Measurements from ENCODE around the gene HEXIM2. TPM values are rescaled to one million over a fixed set of nuclear protein-coding genes. Genes with fewer than 3 reads are reported as not detected.
"Not testable (repeated sequence)": the region's sequence is repeated elsewhere in the genome, so short reads cannot be mapped to it uniquely, and the experiment has no call there.

HEXIM2 gene
- total RNA-seq, 2 experiments from 2014 or later = 1.3 to 1.5 TPM

DNA sequence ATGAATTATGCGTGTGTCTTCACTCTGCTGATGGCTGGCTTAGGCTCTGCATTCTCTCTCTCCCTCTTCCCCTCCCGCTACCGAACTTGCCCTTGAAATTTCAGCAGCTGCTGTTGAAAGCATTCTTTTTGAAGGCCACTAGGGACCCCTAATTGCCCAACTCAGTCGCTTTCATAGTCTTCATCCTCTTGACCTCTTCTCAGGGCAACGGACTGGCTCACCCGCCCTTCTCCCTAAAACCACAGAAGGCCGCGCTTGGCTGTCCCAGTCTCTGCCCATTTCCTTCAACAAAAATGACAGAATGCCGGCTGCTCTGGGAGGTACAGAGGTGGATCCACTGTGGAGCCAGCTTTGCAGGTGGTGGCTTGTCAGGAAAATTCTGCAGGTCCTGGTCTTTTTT, 39.0 kb downstream of the HEXIM2 start:
- H3K27me3 Mint-ChIP-seq = no peaks in the 10 kb centered on the region
- intact Hi-C loops (cut with DNase I, micrococcal nuclease) = no loop called here
- H3K27ac Mint-ChIP-seq = no peak overlapping the region
- ATAC-seq (ENCODE audit: poor library complexity) = no peak
- H3K4me3 Mint-ChIP-seq = no peak overlapping the region
- peaks cover 3% of the 10 kb centered on the region for H3K4me1 Mint-ChIP-seq (ENCODE audit: low read depth)
- Histone ChIP-seq H3K4me1 (ENCODE audit: insufficient read depth, low read length) (peaks cover 8% of the 10 kb centered on the region), H3K27ac (ENCODE audit: low read depth in 1 of 2, low read length in 2 of 2) (no peak overlapping the region), H3K36me3 (ENCODE audit: insufficient read depth, low read length) (no peaks in the 10 kb centered on the region), H3K4me3 (ENCODE audit: low read length) (no peak overlapping the region), H3K9me3 (ENCODE audit: control insufficient read depth in 1 of 2, insufficient read depth in 1 of 2, low read length in 2 of 2) (no peaks in the 10 kb centered on the region), H3K27me3 (ENCODE audit: control insufficient read depth in 1 of 2, insufficient read depth in 2 of 2, low read length in 2 of 2) (no peaks in the 10 kb centered on the region)
- POLR2A ChIA-PET = interaction anchor here (1.6 kb wide), 1 partner anchor 52 kb away, joined by 7 read pairs; the partner anchor contains the start of gene HEXIM1
- CTCF ChIA-PET = interaction anchor here (1.4 to 6.4 kb wide), 3 partner anchors 49 to 65 kb away, joined by 3 to 79 read pairs (median 21); partner anchors contain the start of genes ACBD4 and HEXIM1
- H3K9me3 Mint-ChIP-seq = no peaks in the 10 kb centered on the region
- peaks cover 5% of the 10 kb centered on the region for H3K36me3 Mint-ChIP-seq (ENCODE audit: low read depth)
- TF ChIP-seq, protein P1, sequence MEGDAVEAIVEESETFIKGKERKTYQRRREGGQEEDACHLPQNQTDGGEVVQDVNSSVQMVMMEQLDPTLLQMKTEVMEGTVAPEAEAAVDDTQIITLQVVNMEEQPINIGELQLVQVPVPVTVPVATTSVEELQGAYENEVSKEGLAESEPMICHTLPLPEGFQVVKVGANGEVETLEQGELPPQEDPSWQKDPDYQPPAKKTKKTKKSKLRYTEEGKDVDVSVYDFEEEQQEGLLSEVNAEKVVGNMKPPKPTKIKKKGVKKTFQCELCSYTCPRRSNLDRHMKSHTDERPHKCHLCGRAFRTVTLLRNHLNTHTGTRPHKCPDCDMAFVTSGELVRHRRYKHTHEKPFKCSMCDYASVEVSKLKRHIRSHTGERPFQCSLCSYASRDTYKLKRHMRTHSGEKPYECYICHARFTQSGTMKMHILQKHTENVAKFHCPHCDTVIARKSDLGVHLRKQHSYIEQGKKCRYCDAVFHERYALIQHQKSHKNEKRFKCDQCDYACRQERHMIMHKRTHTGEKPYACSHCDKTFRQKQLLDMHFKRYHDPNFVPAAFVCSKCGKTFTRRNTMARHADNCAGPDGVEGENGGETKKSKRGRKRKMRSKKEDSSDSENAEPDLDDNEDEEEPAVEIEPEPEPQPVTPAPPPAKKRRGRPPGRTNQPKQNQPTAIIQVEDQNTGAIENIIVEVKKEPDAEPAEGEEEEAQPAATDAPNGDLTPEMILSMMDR (IDR thresholded peaks at IDR 0.05) = no peak
- DNase-seq = no peak

DNA sequence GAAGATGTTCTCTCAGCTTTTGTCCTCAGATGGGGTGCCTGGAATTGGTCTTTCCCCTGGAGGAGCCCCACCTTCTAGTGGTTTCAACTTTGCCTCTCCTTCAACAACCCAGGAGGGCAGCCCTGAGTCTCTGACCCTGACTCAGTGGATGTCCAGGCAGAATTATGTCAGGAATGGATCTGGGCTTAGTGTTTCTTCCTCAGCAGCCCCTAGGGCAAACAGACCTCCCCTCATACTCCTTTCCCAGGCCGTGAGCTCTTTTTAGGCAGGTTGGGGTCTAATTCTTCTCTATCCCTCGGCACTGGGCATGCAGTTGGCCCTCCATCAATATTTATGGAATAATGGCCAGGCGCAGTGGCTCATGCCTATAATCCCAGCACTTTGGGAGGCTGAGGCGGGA, 39.8 kb downstream of the HEXIM2 start:
- TF ChIP-seq, protein P1 (IDR thresholded peaks at IDR 0.05) = no peak
- no peak overlapping the region for H3K4me3 ChIP-seq (ENCODE audit: low read length)
- no peaks in the 10 kb centered on the region for H3K9me3 ChIP-seq (ENCODE audit: control insufficient read depth in 1 of 2, insufficient read depth in 1 of 2, low read length in 2 of 2)
- H3K27ac ChIP-seq (ENCODE audit: low read depth in 1 of 2, low read length in 2 of 2) = no peak overlapping the region
- no peaks in the 10 kb centered on the region for H3K27me3 Mint-ChIP-seq
- DNase-seq (no peak), ATAC-seq (ENCODE audit: poor library complexity) (no peak)
- intact Hi-C loops (cut with DNase I, micrococcal nuclease) = no loop called here
- CTCF ChIA-PET = interaction anchor here (1.4 to 2.7 kb wide), 2 partner anchors 49 to 66 kb away, joined by 3 to 21 read pairs; partner anchors contain the start of gene ACBD4
- peaks cover 8% of the 10 kb centered on the region for H3K4me1 ChIP-seq (ENCODE audit: insufficient read depth, low read length)
- H3K27me3 ChIP-seq (ENCODE audit: control insufficient read depth in 1 of 2, insufficient read depth in 2 of 2, low read length in 2 of 2) = no peaks in the 10 kb centered on the region
- peaks cover 5% of the 10 kb centered on the region for H3K36me3 Mint-ChIP-seq (ENCODE audit: low read depth)
- H3K9me3 Mint-ChIP-seq = no peaks in the 10 kb centered on the region
- peaks cover 3% of the 10 kb centered on the region for H3K4me1 Mint-ChIP-seq (ENCODE audit: low read depth)
- POLR2A ChIA-PET = interaction anchor here (1.6 kb wide), 1 partner anchor 53 kb away, joined by 7 read pairs; the partner anchor contains the start of gene HEXIM1
- H3K4me3 Mint-ChIP-seq = no peak overlapping the region
- no peaks in the 10 kb centered on the region for H3K36me3 ChIP-seq (ENCODE audit: insufficient read depth, low read length)
- H3K27ac Mint-ChIP-seq = no peak overlapping the region

DNA sequence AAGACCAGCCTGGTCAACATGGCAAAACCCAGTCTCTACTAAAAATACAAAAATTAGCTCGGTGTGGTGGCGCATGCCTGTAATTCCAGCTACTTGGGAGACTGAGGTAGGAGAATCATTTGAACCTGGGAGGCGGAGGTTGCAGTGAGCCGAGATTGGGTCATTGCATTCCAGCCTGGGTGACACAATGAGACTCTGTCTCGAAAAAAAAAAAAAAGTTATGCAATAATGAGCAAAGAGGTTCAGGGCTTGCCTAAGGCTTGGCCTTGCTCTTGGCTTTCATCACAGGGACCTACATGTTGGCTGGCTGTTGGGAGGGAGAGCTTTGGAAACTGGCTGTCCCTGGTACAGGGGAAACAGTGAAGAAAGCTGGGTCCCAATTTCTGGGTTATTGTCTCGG, 40.2 kb downstream of the HEXIM2 start:
- H3K36me3 Mint-ChIP-seq (ENCODE audit: low read depth); ATAC-seq (ENCODE audit: poor library complexity); H3K9me3 Mint-ChIP-seq; H3K27me3 Mint-ChIP-seq; H3K36me3 ChIP-seq (ENCODE audit: insufficient read depth, low read length); H3K9me3 ChIP-seq (ENCODE audit: control insufficient read depth in 1 of 2, insufficient read depth in 1 of 2, low read length in 2 of 2); intact Hi-C loops (cut with DNase I, micrococcal nuclease); H3K4me1 Mint-ChIP-seq (ENCODE audit: low read depth); H3K4me1 ChIP-seq (ENCODE audit: insufficient read depth, low read length); H3K4me3 Mint-ChIP-seq; H3K27me3 ChIP-seq (ENCODE audit: control insufficient read depth in 1 of 2, insufficient read depth in 2 of 2, low read length in 2 of 2); H3K27ac ChIP-seq (ENCODE audit: low read depth in 1 of 2, low read length in 2 of 2); H3K4me3 ChIP-seq (ENCODE audit: low read length); H3K27ac Mint-ChIP-seq: not testable (repeated sequence)
- DNase-seq = peak in 1 of 14 experiments; percentile 38
- CTCF ChIA-PET = interaction anchor here (1.4 to 2.7 kb wide), 2 partner anchors 50 to 67 kb away, joined by 3 to 21 read pairs; partner anchors contain the start of gene ACBD4
- POLR2A ChIA-PET = interaction anchor here (1.6 kb wide), 1 partner anchor 53 kb away, joined by 7 read pairs; the partner anchor contains the start of gene HEXIM1

Data from CD4-positive, alpha-beta T cell (primary cell).